ENCODE data around the gene RAPH1. TPM values are rescaled to one million over a fixed set of nuclear protein-coding genes. Genes with fewer than 3 reads are reported as not detected.

The RAPH1 gene
- polyA plus RNA-seq, 1 donor (not counting 4 experiments of a cell fraction or from before 2014, with no cell fraction given), result 2.9 TPM

DNA sequence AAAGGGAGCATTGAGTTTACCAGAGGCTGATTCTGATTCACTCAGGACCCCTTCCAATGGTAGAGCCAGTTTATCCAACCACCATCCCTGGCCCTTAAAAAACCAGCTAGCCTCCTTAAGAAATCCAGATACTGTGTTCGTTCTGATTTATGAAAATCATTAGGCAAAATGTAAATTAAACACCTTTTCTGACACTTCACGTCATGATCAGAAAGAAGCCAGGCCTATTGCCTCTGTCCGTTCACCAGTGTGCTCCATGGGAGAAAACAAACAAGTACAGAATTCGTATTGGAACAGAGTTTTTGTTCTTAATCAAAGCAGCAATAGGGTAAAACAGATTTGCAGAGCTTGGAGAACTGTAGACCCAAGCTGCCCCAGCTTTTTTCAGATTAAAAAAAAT, 31.1 kb upstream of the RAPH1 start:
- Histone ChIP-seq H3K4me1 (ENCODE audit: control insufficient read depth, extremely low read depth, insufficient read depth, low read length) (no peaks in the 10 kb centered on the region), H4K20me1 (ENCODE audit: control insufficient read depth, extremely low read depth, insufficient read depth, low read length) (no peaks in the 10 kb centered on the region), H3K36me3 (ENCODE audit: control insufficient read depth in 2 of 2, extremely low read depth in 1 of 2, insufficient read depth in 2 of 2, low read length in 2 of 2) (no peaks in the 10 kb centered on the region), H3K79me2 (ENCODE audit: control insufficient read depth, insufficient read depth, low read length) (no peaks in the 10 kb centered on the region), H3K9ac (ENCODE audit: control insufficient read depth, extremely low read depth, insufficient read depth, low read length) (no peak overlapping the region), H3K27ac (ENCODE audit: control insufficient read depth, insufficient read depth, low read length) (no peak overlapping the region), H3K9me3 (ENCODE audit: control insufficient read depth, low read depth, low read length) (no peaks in the 10 kb centered on the region), H2AFZ (ENCODE audit: control insufficient read depth, low read length) (no peak overlapping the region), H3K27me3 (ENCODE audit: control insufficient read depth, extremely low read depth, insufficient read depth, low read length) (no peaks in the 10 kb centered on the region), H3K4me2 (ENCODE audit: control insufficient read depth, extremely low read depth, insufficient read depth, low read depth, low read length) (no peak overlapping the region), H3K9me1 (ENCODE audit: control insufficient read depth, extremely low read depth, insufficient read depth, low read length) (no peaks in the 10 kb centered on the region), H3K4me3 (ENCODE audit: control insufficient read depth in 2 of 3, extremely low read depth in 1 of 3, insufficient read depth in 2 of 3, low read depth in 1 of 3, low read length in 3 of 3) (no peak overlapping the region)
- TF ChIP-seq, protein P1, sequence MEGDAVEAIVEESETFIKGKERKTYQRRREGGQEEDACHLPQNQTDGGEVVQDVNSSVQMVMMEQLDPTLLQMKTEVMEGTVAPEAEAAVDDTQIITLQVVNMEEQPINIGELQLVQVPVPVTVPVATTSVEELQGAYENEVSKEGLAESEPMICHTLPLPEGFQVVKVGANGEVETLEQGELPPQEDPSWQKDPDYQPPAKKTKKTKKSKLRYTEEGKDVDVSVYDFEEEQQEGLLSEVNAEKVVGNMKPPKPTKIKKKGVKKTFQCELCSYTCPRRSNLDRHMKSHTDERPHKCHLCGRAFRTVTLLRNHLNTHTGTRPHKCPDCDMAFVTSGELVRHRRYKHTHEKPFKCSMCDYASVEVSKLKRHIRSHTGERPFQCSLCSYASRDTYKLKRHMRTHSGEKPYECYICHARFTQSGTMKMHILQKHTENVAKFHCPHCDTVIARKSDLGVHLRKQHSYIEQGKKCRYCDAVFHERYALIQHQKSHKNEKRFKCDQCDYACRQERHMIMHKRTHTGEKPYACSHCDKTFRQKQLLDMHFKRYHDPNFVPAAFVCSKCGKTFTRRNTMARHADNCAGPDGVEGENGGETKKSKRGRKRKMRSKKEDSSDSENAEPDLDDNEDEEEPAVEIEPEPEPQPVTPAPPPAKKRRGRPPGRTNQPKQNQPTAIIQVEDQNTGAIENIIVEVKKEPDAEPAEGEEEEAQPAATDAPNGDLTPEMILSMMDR (optimal IDR thresholded peaks at IDR 0.05 in 1 of 3, IDR thresholded peaks at IDR 0.05 in 1 of 3, conservative IDR thresholded peaks at IDR 0.05 in 1 of 3; ENCODE audit: extremely low read depth in 1 of 3, insufficient read depth in 2 of 3, low read length in 3 of 3), result no peak
- TF ChIP-seq EZH2 (IDR thresholded peaks at IDR 0.05; ENCODE audit: low read length), result no peak
- DNase-seq (ENCODE audit: low read depth, low spot score) (no peak), FAIRE-seq (no peak)
- dilution Hi-C loops (cut with MboI; ENCODE audit: extremely low pct_ligation_motif_present, low sequenced_read_pairs), result no loop called here

DNA sequence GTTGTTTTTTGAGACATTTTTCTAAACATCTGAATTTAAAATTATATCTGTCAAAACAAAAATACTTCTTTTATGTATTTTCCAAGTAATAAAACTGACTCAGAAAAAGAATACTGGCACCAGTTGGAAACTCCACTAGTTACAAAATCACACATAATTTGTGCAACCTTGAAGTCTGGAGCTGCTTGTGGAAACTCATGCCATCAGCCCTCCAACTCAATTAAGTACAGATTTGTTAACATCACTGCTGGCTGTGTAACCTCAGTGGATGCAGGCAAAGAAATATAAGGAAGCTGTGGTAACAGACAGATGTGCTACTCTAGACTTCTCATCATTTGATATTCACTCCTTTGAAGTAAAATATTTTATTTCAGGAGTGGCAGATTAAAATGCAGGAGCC, 30.0 kb upstream of the RAPH1 start:
- Histone ChIP-seq H3K4me3 (ENCODE audit: control insufficient read depth in 2 of 3, extremely low read depth in 1 of 3, insufficient read depth in 2 of 3, low read depth in 1 of 3, low read length in 3 of 3) (no peak overlapping the region), H3K36me3 (ENCODE audit: control insufficient read depth in 2 of 2, extremely low read depth in 1 of 2, insufficient read depth in 2 of 2, low read length in 2 of 2) (no peaks in the 10 kb centered on the region), H3K9me3 (ENCODE audit: control insufficient read depth, low read depth, low read length) (no peaks in the 10 kb centered on the region), H3K79me2 (ENCODE audit: control insufficient read depth, insufficient read depth, low read length) (no peaks in the 10 kb centered on the region), H3K9me1 (ENCODE audit: control insufficient read depth, extremely low read depth, insufficient read depth, low read length) (no peaks in the 10 kb centered on the region), H3K4me1 (ENCODE audit: control insufficient read depth, extremely low read depth, insufficient read depth, low read length) (no peaks in the 10 kb centered on the region), H3K27ac (ENCODE audit: control insufficient read depth, insufficient read depth, low read length) (no peak overlapping the region), H3K9ac (ENCODE audit: control insufficient read depth, extremely low read depth, insufficient read depth, low read length) (no peak overlapping the region), H4K20me1 (ENCODE audit: control insufficient read depth, extremely low read depth, insufficient read depth, low read length) (no peaks in the 10 kb centered on the region), H2AFZ (ENCODE audit: control insufficient read depth, low read length) (no peak overlapping the region), H3K4me2 (ENCODE audit: control insufficient read depth, extremely low read depth, insufficient read depth, low read depth, low read length) (no peak overlapping the region), H3K27me3 (ENCODE audit: control insufficient read depth, extremely low read depth, insufficient read depth, low read length) (no peaks in the 10 kb centered on the region)
- TF ChIP-seq, protein P1 (optimal IDR thresholded peaks at IDR 0.05 in 1 of 3, IDR thresholded peaks at IDR 0.05 in 1 of 3, conservative IDR thresholded peaks at IDR 0.05 in 1 of 3; ENCODE audit: extremely low read depth in 1 of 3, insufficient read depth in 2 of 3, low read length in 3 of 3), result no peak
- TF ChIP-seq EZH2 (IDR thresholded peaks at IDR 0.05; ENCODE audit: low read length), result no peak
- FAIRE-seq (no peak), DNase-seq (ENCODE audit: low read depth, low spot score) (no peak)
- dilution Hi-C loops (cut with MboI; ENCODE audit: extremely low pct_ligation_motif_present, low sequenced_read_pairs), result no loop called here
